Right hindlimb (tissue), 1 donor: ENCODE measurements around the gene TMCC2.
"Not testable (repeated sequence)": the region's sequence is repeated elsewhere in the genome, so short reads cannot be mapped to it uniquely, and the experiment has no call there.

ENCODE experiments used
- DNase-seq: peaks from one replicate; pipeline ENCODE4 v3.0.0-alpha.2; 2018

The TMCC2 gene

GRCh38 chr1:205227584-205228013, at the start of gene TMCC2:
TMCC2 (plus strand) TSS chr1:205227946; CDS start chr1:205228565, 619 bp downstream.
- DNase-seq = peak; percentile 96

- no peak for DNase-seq
Observed at GRCh38 chr1:205179842-205180241, 47.9 kb upstream of the TMCC2 start.

GRCh38 chr1:205180331-205180730, 47.4 kb upstream of the TMCC2 start:
- DNase-seq = not testable (repeated sequence)

DNA sequence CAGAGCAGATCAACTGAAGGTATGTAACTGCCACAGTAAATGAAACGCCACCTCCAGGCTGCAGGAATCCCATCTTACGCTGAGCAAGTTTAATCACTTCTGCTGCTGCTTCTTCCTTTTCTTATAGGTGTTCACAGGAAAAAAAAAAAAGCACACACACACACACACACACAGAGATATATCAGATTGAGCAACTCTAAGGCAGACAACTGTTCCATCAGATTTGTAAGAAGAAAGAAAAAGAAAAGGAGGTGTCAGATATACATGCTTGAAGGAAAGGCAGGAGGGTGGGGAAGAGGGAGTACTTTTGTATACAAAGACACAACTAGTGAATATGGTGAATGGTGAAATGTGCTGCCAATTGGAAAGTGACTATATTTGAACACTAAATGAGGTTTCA, 44.8 kb upstream of the TMCC2 start:
- DNase-seq = no peak

GRCh38 chr1:205183676-205184335, 43.9 kb upstream of the TMCC2 start:
- DNase-seq = peak; percentile 34

- DNase-seq = no peak
Observed at GRCh38 chr1:205186191-205186590, 41.6 kb upstream of the TMCC2 start.

GRCh38 chr1:205187420-205187819, 40.3 kb upstream of the TMCC2 start:
- no peak for DNase-seq

DNA sequence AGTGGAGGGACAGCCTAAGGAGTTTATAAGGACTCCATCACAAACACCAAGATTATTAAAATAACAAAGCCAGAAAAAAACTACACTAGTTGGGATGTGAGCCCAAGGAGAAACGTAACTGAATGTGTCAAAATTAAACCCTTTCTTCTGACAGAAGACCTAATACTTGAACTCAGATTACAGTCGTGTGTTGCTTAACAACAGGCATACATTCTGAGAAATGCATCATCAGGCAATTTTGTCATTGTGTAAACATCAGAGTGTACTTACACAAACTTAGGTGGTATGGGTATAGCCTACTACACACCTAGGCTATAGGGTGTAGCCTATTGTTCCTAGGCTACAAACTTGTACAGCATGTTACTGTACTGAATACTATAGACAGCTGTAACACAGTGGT, 39.6 kb upstream of the TMCC2 start:
- DNase-seq = no peak

DNA sequence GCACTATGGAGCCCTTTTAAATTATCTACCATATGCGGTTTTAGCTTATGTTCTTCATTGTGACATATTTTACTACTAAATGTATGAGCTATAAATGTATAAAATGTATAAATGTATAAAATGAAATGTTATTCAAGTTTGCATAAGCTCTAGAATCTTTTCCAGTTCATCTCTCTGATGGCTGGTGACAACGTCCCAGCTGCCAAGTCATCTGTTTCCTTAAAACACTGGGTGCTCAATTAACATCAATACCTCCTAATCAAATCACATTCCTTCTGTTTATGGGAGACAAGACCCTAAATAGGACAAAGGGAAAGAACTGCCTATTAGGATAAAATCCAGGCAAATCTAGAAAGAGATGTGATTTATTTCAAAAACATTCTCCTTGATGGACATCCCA, 39.1 kb upstream of the TMCC2 start:
- DNase-seq = no peak

GRCh38 chr1:205189131-205189530, 38.6 kb upstream of the TMCC2 start:
- DNase-seq = no peak

GRCh38 chr1:205190845-205191577, 36.7 kb upstream of the TMCC2 start:
- no peak for DNase-seq

DNA sequence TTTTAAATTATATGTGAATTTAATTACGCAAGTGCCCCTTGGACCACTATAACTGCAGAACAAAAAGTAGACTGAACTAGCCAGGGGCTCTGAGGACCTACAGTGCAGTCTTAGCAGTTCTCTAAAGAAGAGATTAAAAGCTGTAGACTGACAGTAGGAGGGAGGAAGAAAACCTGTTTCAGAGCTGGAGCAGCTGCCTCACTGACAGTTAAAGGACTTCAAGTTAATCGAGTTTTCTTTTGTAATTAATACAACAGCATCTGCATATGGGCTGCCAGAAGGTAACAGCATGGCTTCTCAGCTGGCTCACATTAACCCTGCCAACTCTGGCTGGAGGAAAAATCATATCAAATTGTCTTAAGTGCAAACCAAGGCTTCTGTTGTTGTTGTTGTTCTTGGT, 36.1 kb upstream of the TMCC2 start:
- no peak for DNase-seq

DNA sequence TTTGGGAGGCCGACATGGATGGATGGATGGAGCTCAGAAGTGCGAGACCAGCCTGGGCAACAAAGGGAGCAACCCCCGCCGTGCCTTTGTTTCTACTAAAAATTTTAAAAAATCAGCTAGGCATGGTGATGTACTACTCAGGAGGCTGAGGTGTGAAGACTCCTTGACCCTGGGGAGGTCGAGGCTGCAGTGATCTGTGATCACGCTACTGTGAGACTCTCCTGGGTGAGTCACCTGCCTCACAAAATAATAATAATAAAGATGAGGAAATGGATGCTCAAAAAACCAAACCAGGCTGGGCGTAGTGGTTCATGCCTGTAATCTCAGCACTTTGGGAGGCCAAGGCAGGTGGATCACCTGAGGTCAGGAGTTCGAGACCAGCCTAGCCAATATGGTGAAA, 35.5 kb upstream of the TMCC2 start:
- no peak for DNase-seq

- DNase-seq = peak; percentile 26
Observed at GRCh38 chr1:205199090-205199930, 28.4 kb upstream of the TMCC2 start.

DNA sequence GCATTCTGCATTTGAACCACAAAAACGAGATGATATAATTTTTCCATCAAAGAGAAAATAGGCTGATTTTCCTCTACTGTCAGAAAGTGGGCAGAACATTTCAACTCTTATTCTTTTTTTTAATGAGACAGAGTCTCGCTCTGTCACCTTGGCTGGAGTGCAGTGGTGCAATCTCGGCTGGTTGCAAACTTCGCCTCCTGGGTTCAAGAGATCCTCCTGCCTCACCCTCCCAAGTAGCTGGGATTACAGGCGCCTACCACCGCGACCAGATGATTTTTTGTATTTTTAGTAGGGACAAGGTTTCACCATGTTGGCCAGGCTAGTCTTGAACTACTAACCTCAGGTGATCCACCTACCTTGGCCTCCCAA, 27.8 kb upstream of the TMCC2 start:
- no peak for DNase-seq

DNA sequence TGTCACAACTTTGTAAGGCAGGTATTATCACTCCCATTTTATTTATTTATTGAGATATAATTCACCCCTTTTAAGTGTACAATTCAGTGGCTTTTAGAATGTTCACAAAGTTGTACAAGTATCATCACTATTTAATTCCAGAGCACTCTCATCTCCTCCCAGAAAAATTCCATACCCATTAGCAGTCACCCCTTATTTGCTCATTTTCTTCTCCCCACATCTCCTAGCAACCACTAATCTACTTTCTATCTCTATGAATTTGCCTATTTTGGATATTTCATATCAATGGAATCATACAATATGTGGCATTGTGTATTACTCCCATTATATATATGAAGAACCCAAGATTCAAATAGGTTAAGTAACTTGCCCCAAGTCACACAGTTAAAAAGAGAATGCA, 23.2 kb upstream of the TMCC2 start:
- DNase-seq = no peak

GRCh38 chr1:205205055-205205454, 22.7 kb upstream of the TMCC2 start:
- DNase-seq = no peak

DNA sequence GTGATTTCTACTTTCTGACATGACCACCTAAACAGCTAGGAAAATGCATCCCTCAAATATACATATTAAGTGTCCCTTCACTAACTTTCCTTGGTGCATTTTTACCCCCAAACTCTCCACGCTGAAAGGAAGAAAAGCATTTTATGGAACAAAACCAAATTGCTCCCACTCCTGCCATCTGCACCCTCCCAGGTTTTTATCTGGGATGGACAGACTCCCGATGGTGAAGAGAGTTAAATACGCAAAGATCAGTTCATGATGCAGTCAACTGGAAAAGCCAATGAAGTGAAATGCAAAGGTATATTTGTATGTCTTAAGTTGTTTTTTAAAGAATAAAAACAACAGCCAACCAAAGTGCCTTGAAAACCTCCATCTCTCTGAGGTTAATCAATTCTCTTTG, 18.9 kb upstream of the TMCC2 start:
- no peak for DNase-seq

DNA sequence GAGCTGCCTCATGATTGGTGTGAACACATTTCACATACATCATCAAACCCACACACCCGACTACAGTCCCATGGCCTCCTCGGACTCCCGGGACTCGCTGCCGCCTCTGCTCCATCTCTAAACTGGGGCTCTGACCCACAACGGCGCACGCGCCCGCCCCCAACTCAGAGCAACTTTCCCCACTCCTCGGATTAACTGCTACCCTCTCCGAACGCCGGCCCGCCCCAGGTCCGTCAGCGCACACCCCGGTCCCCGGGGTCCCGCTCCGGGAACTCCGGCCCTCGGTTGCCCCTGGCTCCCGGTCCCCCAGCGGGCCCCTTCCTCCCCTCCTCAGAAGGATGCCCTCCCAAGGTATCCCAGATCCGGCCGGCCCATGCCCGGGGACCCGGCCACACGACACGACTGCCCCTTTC, 17.0 kb upstream of the TMCC2 start:
- no peak for DNase-seq

GRCh38 chr1:205211169-205211838, 16.4 kb upstream of the TMCC2 start, which contains the start of gene DSTYK:
DSTYK (minus strand) TSS chr1:205211702; CDS start chr1:205211535, 167 bp downstream.
- DNase-seq = peak; percentile 96

- DNase-seq = no peak
Observed at GRCh38 chr1:205211839-205212536, 15.8 kb upstream of the TMCC2 start.

DNA sequence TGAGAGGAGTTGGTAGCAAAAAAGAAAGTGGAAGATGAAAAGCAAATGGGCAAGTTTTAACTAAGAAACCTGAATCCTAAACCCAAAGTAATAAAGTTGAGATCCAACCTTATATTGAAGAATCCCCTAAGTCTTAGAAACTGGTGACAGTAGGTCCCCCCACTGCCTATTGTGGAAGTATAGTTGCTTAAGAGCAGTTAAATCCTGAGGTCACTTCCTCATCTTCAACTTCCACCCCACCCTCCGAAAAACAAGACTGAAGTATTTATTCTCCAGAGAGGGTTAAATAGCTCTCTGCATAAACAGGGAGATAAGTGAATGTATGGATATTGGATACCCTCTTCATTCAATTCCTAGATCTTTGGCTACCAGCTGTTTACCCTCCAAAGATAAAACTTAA, 13.0 kb upstream of the TMCC2 start:
- no peak for DNase-seq
